Activated CD4-positive, alpha-beta T cell treated with anti-CD3 and anti-CD28 coated beads, Interleukin-2, amount 10 ng/mL, durations not matched to agents 24 days and 14 days (primary cell): ENCODE results near the gene MIB2. TPM values are rescaled to one million over a fixed set of nuclear protein-coding genes. Genes with fewer than 3 reads are reported as not detected.
A peak's percentile ranks its signal among the peaks of the same experiment; 100 is the strongest.

Experiments
- DNase-seq: peaks from one replicate; pipeline ENCODE4 v3.0.0; 2022
- H3K27ac Mint-ChIP-seq: one replicate; pipeline ENCODE4 v1.8.0; 2022; ENCODE audit warnings: mild to moderate bottlenecking, mixed read lengths
- H3K27me3 Mint-ChIP-seq: one replicate; pipeline ENCODE4 v1.8.0; 2022; ENCODE audit warnings: mixed read lengths
- H3K36me3 Mint-ChIP-seq: one replicate; pipeline ENCODE4 v1.8.0; 2022; ENCODE audit warnings: low read depth, mild to moderate bottlenecking, mixed read lengths
- H3K4me1 Mint-ChIP-seq: one replicate; pipeline ENCODE4 v1.8.0; 2021; ENCODE audit warnings: mixed read lengths
- H3K4me3 Mint-ChIP-seq: one replicate; pipeline ENCODE4 v1.8.0; 2022; ENCODE audit warnings: mild to moderate bottlenecking, moderate library complexity, mixed read lengths
- H3K9me3 Mint-ChIP-seq: one replicate; pipeline ENCODE4 v1.8.0; 2021; ENCODE audit warnings: mixed read lengths
- intact Hi-C: fragments of 100-400 bp; cut with micrococcal nuclease; formaldehyde crosslinking; loops from one replicate; pipeline ENCODE4 v1.15.1; 2023
- total RNA-seq: library from RNA; stranded (reverse); gene quantifications from 2 replicates; pipeline ENCODE4 v1.2.3, GENCODE V29; 2022

MIB2 gene
- total RNA-seq, 1 donor from 2014 or later, result 32.7 TPM

DNA sequence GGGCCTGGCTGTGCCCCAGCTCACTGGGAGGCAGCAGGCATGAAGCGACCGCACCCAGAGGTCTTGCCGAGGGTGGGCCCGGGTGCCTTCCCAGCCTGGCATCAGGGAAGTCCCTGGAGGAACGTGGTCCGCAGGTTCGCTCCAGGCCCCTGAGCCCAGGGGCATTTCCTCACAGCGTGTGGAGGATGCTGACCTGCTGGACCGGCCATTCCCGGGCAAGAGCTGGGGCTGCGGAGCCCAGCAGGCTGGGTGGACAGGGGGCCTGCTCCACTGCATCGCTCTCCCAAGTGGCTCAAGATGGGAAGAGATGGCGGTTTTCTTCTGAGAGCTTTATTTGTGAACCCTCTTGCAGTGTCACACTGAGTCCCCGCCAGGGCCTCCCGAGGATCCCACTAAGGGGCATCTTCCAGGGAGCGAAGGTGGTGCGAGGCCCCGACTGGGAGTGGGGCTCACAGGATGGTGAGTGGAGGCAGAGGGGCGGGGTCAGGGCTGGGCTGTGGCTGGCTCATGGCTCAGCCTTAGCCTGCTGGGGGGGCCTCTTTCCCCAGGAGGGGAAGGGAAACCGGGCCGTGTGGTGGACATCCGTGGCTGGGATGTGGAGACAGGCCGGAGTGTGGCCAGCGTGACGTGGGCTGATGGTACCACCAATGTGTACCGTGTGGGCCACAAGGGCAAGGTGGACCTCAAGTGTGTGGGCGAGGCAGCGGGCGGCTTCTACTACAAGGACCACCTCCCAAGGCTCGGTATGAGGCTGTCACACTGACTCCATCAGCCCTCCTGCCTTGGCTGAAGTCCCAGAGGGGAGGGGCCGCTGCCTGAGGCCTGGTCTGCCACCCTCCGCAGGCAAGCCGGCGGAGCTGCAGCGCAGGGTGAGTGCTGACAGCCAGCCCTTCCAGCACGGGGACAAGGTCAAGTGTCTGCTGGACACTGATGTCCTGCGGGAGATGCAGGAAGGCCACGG is 9.4 kb downstream of the MIB2 start:
- intact Hi-C loops, result no loop called here
- Mint-ChIP-seq H3K27me3 (no peaks in the 10 kb centered on the region), H3K36me3 (no peaks in the 10 kb centered on the region), H3K9me3 (no peaks in the 10 kb centered on the region), H3K4me3 (no peak overlapping the region), H3K4me1 (no peaks in the 10 kb centered on the region), H3K27ac (no peak overlapping the region)
- DNase-seq, result no peak

DNA sequence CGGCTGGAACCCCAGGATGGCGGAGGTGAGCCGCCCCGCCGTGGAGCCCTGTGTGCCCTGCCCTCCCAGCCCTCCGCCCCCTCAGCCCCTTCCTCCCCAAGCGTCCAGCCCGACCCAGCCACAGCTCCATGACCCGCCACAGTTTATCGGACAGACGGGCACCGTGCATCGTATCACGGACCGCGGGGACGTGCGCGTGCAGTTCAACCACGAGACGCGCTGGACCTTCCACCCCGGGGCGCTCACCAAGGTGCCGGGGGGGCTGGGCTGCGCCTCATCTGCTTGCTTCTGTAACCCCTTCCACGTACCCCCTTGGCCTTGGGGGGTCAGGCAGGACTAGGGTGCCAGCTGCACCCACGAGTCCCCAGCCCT is 10.1 kb downstream of the MIB2 start:
- DNase-seq, result no peak
- Mint-ChIP-seq H3K9me3 (no peaks in the 10 kb centered on the region), H3K27me3 (peaks cover 2% of the 10 kb centered on the region), H3K27ac (no peak overlapping the region), H3K4me1 (peaks cover 2% of the 10 kb centered on the region), H3K4me3 (no peak overlapping the region), H3K36me3 (peaks cover 2% of the 10 kb centered on the region)
- intact Hi-C loops, result no loop called here

DNA sequence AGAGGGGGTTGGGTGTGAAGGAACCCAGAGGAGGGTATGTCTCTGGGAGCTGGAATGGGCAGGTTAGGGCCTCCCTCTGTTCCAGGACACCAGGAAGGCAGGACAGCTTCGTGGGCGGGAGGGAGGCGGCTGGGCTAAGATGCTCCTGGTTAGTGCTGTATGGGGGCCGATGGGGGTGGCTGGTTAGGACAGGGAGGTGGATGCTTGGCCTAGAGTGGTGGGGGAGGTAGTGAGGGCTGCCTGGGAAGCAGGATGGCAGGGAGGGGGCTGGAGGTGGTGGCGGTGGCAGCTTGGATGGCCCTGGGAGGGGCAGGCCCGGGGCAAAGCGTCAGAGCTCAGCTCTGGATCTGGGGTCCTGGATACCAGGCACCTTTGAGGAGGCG is 10.5 kb downstream of the MIB2 start:
- Mint-ChIP-seq H3K36me3 (peaks cover 2% of the 10 kb centered on the region), H3K4me1 (peaks cover 2% of the 10 kb centered on the region), H3K9me3 (no peaks in the 10 kb centered on the region), H3K4me3 (no peak overlapping the region), H3K27me3 (peaks cover 2% of the 10 kb centered on the region), H3K27ac (no peak overlapping the region)
- DNase-seq, result no peak
- intact Hi-C loops, result no loop called here

DNA sequence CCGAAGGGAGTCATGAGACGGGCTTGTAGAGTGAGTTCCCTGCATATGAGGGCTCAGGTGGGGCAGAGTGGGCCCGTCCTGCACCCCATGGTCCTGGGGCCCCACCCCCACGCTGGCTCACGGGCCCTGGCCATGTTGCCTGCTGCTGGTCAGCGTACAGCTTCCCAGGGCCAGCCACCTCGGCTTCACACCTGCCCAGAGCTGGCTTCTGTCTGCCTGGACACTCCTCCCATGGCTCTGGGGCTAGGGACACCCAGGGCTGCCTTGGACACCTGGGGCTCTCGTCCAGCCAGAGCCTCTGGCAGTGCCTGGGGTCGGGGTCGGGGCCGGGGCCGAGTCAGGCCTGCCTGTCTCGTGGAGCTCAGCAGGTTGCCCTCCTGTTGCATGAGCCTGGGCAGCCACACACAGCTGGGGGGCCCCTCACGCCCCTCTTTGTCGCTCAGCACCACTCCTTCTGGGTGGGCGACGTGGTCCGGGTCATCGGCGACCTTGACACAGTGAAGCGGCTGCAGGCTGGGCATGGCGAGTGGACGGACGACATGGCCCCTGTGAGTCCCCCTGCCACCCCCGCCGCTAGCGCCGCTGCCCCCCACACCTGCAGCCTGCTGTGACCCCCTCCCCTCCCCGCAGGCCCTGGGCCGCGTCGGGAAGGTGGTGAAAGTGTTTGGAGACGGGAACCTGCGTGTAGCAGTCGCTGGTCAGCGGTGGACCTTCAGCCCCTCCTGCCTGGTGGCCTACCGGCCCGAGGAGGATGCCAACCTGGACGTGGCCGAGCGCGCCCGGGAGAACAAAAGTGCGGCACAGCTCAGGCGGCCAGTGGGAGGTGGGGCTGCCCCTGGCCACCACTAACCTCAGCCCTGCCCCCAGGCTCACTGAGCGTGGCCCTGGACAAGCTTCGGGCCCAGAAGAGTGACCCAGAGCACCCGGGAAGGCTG is 11.2 kb downstream of the MIB2 start:
- Mint-ChIP-seq H3K27ac (no peak overlapping the region), H3K36me3 (peaks cover 2% of the 10 kb centered on the region), H3K4me3 (no peak overlapping the region), H3K9me3 (no peaks in the 10 kb centered on the region), H3K4me1 (peaks cover 2% of the 10 kb centered on the region), H3K27me3 (peaks cover 3% of the 10 kb centered on the region)
- intact Hi-C loops, result no loop called here
- peak; percentile 56 for DNase-seq

DNA sequence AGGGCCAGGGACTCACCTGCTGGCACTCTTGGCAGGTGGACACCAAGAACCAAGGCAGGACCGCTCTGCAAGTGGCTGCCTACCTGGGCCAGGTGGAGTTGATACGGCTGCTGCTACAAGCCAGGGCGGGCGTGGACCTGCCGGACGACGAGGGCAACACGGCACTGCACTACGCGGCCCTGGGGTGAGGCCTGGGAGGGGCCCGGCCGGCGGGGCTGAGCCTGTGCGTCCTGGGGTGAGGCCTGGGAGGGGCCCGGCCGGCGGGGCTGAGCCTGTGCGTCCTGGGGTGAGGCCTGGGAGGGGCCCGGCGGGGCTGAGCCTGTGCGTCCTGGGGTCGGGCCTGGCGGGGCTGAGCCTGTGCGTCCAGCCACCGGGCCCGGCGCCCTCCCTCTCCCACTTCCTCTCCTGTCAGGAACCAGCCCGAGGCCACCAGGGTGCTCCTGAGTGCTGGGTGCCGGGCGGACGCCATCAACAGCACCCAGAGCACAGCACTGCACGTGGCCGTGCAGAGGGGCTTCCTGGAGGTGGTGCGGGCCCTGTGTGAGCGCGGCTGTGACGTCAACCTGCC is 12.0 kb downstream of the MIB2 start:
- Mint-ChIP-seq H3K27ac (no peak overlapping the region), H3K4me3 (no peak overlapping the region), H3K4me1 (peaks cover 4% of the 10 kb centered on the region), H3K27me3 (peaks cover 4% of the 10 kb centered on the region), H3K36me3 (peaks cover 2% of the 10 kb centered on the region), H3K9me3 (no peaks in the 10 kb centered on the region)
- intact Hi-C loops, result no loop called here
- DNase-seq, result peak; percentile 58

DNA sequence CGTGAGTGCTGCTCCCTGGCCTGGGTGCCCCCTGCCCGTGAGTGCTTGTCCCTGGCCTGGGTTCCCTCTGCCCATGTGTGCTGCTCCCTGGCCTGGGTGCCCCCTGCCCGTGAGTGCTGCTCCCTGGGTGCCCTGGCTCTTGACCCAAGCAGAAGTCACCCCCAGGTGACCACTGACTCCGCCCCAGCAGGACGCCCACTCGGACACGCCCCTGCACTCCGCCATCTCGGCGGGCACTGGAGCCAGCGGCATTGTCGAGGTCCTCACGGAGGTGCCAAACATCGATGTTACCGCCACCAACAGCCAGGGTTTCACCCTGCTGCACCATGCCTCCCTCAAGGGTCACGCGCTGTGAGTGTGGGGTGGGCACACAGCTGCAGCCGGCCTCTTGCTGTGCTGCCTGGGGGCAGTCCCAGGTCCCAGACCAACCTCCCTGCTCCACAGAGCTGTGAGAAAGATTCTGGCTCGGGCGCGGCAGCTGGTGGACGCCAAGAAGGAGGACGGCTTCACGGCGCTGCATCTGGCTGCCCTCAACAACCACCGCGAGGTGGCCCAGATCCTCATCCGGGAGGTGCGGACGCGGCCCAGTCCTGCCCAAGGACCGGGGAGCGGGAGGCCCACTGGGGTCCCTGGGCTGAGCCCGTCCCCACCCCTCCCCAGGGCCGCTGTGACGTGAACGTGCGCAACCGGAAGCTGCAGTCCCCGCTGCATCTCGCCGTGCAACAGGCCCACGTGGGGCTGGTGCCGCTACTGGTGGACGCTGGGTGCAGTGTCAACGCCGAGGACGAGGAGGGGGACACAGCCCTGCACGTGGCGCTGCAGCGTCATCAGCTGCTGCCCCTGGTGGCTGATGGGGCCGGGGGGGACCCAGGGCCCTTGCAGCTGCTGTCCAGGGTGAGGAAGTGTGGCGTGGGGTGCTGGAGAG is 12.8 kb downstream of the MIB2 start:
- peaks cover 4% of the 10 kb centered on the region for H3K27me3 Mint-ChIP-seq
- H3K4me1 Mint-ChIP-seq, result peaks cover 4% of the 10 kb centered on the region
- DNase-seq, result no peak
- H3K4me3 Mint-ChIP-seq, result peak overlapping the region; percentile 37
- intact Hi-C loops, result no loop called here
- peaks cover 2% of the 10 kb centered on the region for H3K36me3 Mint-ChIP-seq
- H3K9me3 Mint-ChIP-seq, result no peaks in the 10 kb centered on the region
- H3K27ac Mint-ChIP-seq, result no peak overlapping the region

DNA sequence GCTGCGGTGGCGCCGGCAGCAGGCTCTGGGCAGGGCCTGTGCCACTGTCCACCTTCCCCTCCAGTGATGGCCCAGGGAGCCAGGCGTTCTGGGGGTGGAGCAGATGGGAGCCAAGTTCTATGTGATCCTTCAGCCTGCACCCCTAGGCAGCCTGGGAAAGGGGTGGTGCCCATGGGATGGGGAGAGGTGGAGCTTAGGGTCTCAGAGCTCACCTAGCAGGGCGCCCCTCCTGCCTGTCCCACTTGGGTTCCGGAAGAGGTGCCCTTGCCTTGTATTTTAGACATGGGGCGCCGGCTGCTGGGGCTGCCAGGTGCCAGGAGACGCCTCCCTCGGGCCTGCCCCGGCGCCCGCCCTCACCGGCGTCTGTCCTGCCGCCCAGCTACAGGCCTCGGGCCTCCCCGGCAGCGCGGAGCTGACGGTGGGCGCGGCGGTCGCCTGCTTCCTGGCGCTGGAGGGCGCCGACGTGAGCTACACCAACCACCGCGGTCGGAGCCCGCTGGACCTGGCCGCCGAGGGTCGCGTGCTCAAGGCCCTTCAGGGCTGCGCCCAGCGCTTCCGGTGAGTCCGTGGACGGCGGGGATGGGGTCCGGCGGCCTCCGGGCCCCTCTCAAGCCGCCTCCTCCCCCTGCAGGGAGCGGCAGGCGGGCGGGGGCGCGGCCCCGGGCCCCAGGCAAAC is 13.6 kb downstream of the MIB2 start:
- Mint-ChIP-seq H3K4me1 (peaks cover 4% of the 10 kb centered on the region), H3K27me3 (peaks cover 4% of the 10 kb centered on the region), H3K36me3 (peaks cover 2% of the 10 kb centered on the region), H3K27ac (no peak overlapping the region), H3K9me3 (no peaks in the 10 kb centered on the region), H3K4me3 (peak overlapping the region; percentile 37)
- DNase-seq, result peak; percentile 76
- intact Hi-C loops, result no loop called here

DNA sequence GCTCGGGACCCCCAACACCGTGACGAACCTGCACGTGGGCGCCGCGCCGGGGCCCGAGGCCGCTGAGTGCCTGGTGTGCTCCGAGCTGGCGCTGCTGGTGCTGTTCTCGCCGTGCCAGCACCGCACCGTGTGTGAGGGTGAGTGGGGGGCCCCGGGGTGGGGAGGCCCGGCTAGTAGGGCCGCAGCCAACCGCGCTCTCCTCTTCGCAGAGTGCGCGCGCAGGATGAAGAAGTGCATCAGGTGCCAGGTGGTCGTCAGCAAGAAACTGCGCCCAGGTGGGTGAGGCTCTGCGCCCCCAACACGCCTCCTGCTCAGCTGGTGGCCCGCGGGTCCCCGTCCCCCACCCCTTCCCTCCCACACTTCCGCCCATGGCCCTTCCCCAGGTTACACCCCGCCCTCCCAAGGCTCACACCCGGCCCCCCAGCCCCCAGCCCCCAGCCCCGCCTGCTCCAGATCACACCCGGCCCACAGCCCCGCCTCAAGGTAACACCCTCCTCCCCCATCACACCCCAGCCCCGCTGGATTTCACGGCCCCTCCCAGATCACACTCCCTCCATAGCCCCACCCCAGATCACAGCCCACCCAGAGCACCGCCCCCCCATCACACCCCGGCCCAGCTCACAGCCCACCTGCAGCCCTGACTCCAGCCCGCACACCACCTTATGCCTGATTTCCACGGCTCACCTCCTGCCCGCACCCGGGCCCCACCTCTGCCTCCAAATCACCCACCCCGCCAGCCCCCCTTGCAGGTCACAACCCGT is 14.3 kb downstream of the MIB2 start:
- H3K4me3 Mint-ChIP-seq, result peak overlapping the region; percentile 81
- H3K4me1 Mint-ChIP-seq, result peaks cover 4% of the 10 kb centered on the region
- intact Hi-C loops, result loop anchor here (2.0 kb wide), 1 partner anchor 29 kb away; the partner anchor contains the start of gene CDK11B
- H3K9me3 Mint-ChIP-seq, result no peaks in the 10 kb centered on the region
- DNase-seq, result peak; percentile 82
- H3K27ac Mint-ChIP-seq, result peak overlapping the region; percentile 72
- H3K27me3 Mint-ChIP-seq, result peaks cover 4% of the 10 kb centered on the region
- peaks cover 2% of the 10 kb centered on the region for H3K36me3 Mint-ChIP-seq

DNA sequence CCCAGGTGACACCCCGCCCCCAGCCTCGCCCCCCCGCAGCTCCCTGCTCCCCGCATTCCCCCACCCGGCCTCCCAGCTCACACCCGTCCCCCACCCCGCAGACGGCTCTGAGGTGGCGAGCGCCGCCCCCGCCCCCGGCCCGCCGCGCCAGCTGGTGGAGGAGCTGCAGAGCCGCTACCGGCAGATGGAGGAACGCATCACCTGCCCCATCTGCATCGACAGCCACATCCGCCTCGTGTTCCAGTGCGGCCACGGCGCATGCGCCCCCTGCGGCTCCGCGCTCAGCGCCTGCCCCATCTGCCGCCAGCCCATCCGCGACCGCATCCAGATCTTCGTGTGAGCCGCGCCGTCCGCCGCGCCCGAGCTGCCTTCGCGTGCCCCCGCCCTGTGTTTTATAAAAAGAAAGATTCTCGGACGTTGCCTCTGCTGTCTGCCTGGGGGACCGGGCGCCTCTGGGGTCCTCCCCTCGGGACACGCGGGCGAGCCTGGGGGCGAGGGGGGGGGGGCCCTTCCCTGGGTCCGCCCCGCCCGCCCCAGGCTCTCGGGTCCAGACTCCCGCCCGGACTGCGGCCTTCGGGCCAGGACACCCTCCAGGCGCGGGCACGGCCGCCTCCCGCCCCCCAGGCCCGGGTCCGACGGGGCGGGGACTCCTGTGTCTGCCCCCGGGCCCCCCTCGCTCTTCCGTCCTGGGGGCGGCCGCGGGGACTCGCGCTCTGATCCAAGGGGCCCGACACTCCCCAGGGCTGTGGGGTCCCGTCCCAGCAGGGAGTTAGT is 15.1 kb downstream of the MIB2 start:
- peaks cover 2% of the 10 kb centered on the region for H3K36me3 Mint-ChIP-seq
- H3K27me3 Mint-ChIP-seq, result peaks cover 4% of the 10 kb centered on the region
- peak overlapping the region; percentile 81 for H3K4me3 Mint-ChIP-seq
- DNase-seq, result peak; percentile 98
- H3K27ac Mint-ChIP-seq, result peak overlapping the region; percentile 91
- intact Hi-C loops, result loop anchor here (2.0 kb wide), 1 partner anchor 28 kb away; the partner anchor contains the start of gene CDK11B
- H3K9me3 Mint-ChIP-seq, result no peaks in the 10 kb centered on the region
- peaks cover 4% of the 10 kb centered on the region for H3K4me1 Mint-ChIP-seq

DNA sequence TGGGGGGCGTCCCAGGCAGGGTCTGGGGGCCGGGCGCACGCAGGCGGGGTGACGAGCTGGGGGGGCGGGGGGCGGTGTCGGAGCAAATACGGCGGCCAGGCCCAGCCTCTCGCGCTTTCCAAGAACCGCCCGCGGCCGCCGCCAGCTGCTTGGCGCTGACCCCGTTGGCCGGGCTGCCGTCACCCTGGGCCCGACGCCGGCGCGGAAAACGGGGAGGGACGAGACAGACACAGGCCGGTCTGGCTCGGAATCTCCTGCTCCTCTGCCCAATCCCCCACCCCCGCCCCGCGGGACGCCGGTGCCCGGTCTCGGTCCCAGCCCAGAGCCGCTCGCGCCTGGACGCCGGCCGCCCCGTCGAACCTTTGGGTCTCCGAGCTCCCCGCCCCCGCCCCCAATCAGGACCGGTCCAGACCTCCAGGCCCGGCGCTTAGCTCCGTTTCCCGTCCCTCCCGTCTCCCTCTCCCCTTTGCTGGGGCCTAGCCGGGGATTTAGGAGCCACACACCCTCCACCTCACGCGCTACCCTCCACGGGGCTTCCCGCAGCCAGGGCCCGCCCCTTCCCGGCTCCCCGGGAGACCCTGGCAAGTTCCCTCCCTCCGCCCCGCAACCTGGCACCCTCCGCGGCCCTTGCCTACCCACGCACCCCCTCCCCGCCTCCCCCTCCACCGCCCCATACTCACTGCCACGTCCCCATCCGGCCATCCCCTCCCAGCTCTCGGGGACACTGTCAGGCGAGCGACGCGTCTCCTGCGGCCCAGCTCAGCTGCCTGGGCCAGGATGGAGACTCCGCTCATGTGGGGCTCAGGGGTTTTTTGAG is 15.9 kb downstream of the MIB2 start:
- Mint-ChIP-seq H3K4me3 (peak overlapping the region; percentile 52), H3K27ac (peak overlapping the region; percentile 62), H3K27me3 (peaks cover 4% of the 10 kb centered on the region), H3K9me3 (no peaks in the 10 kb centered on the region), H3K4me1 (peaks cover 4% of the 10 kb centered on the region), H3K36me3 (peaks cover 3% of the 10 kb centered on the region)
- intact Hi-C loops, result loop anchor here (2.0 kb wide), 1 partner anchor 28 kb away; the partner anchor contains the start of gene CDK11B
- DNase-seq, result peak; percentile 68
